ENCODE data around the gene SLX1A.
A peak's percentile ranks its signal among the peaks of the same experiment; 100 is the strongest.
"Not testable (repeated sequence)": the region's sequence is repeated elsewhere in the genome, so short reads cannot be mapped to it uniquely, and the experiment has no call there.

SLX1A gene

DNA sequence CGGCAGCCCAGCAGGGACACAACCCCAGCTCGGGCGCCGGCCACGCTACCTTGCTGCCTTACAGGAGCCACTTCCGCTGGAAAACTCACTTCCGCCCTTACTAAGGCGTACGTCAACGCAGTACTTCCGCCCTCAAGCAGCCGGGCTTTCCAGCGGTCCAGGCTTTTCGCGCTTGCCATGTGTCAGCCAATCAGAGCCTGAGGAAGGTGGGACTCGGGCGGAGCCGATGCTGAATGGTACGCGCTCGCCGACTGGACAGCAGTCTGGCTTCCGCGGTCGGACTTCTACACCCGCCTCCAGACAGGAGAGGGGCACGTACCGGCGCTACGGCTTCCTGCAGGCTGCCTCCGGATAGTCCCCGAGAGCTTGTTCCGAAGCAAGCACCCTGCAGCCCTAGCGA, at the start of gene SLX1A, which contains the start of gene BOLA2B:
Gene SLX1A, plus strand, starts transcription at position 261 of the 400 bp plus-strand sequence. CDS start 210 bp downstream, outside the sequence.
Gene BOLA2B, minus strand, starts transcription at position 52 of the 400 bp plus-strand sequence. CDS start 71 bp downstream, outside the sequence.
- not testable (repeated sequence) for H3K27me3 ChIP-seq (ENCODE audit: control insufficient read depth, low read length); H3K79me2 ChIP-seq (ENCODE audit: control insufficient read depth, low read length); H3K4me1 ChIP-seq (ENCODE audit: control insufficient read depth, low read length); H3K9me2 ChIP-seq (replicated peaks; ENCODE audit: control insufficient read depth, low read length); H3K9me3 ChIP-seq (ENCODE audit: control insufficient read depth, insufficient read depth, low read length); H4K20me1 ChIP-seq (ENCODE audit: control insufficient read depth, insufficient read depth, low read depth, low read length); H3K27ac ChIP-seq (ENCODE audit: low read depth, low read length); H3F3A ChIP-seq (ENCODE audit: control insufficient read depth, insufficient read depth); H3K36me3 ChIP-seq (ENCODE audit: control insufficient read depth, low read length)
- Histone ChIP-seq H3K4me3 (ENCODE audit: low read length) (peak within 1 kb of the TSS; percentile 61), H3K4me2 (ENCODE audit: low read length) (peak within 1 kb of the TSS; percentile 39; the same call in 1 of the 2 replicates)

DNA sequence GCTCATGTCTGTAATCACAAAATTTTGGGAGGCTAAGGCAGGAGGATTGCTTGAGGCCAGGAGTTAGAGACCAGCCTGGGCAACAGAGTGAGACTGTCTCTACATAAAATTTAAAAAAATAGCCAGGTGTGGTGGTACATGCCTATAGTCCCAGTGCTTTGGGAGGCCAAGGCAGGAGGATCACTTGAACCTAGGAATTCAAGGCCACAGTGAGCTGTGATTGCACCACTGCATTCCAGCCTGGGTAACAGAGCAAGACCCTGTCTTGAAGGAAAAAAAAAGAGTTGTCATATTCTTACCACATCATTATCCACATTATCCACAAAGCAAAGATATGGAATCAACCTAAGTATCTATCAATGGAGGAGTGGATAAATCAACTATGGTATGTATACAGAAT, 49.7 kb upstream of the SLX1A start:
- Histone ChIP-seq H3K27ac (ENCODE audit: low read depth, low read length) (no peak overlapping the region), H3K4me2 (ENCODE audit: low read length) (no peak overlapping the region), H3K9me3 (ENCODE audit: control insufficient read depth, insufficient read depth, low read length) (peaks cover 5% of the 10 kb centered on the region; the same call in 1 of the 2 replicates), H3K4me3 (ENCODE audit: low read length) (no peak overlapping the region), H3K27me3 (ENCODE audit: control insufficient read depth, low read length) (no peaks in the 10 kb centered on the region), H3K9me2 (replicated peaks; ENCODE audit: control insufficient read depth, low read length) (no peaks in the 10 kb centered on the region), H3K36me3 (ENCODE audit: control insufficient read depth, low read length) (no peaks in the 10 kb centered on the region), H3K4me1 (ENCODE audit: control insufficient read depth, low read length) (peaks cover 18% of the 10 kb centered on the region), H3F3A (ENCODE audit: control insufficient read depth, insufficient read depth) (peaks cover 3% of the 10 kb centered on the region; the same call in 1 of the 2 replicates), H3K79me2 (ENCODE audit: control insufficient read depth, low read length) (no peaks in the 10 kb centered on the region), H4K20me1 (ENCODE audit: control insufficient read depth, insufficient read depth, low read depth, low read length) (no peaks in the 10 kb centered on the region)
- TF ChIP-seq CTCF (IDR thresholded peaks at IDR 0.05; ENCODE audit: low read depth, low read length, poor library complexity, severe bottlenecking) (no peak), EZH2phosphoT487 (IDR thresholded peaks at IDR 0.05; ENCODE audit: borderline replicate concordance, low read length) (no peak)

GRCh38 chr16:30144917-30145316, 48.8 kb upstream of the SLX1A start:
- H3K9me3 ChIP-seq (ENCODE audit: control insufficient read depth, insufficient read depth, low read length) = peaks cover 14% of the 10 kb centered on the region; the same call in 1 of the 2 replicates
- no peak overlapping the region for H3K4me2 ChIP-seq (ENCODE audit: low read length)
- peaks cover 11% of the 10 kb centered on the region for H3K4me1 ChIP-seq (ENCODE audit: control insufficient read depth, low read length)
- H3K79me2 ChIP-seq (ENCODE audit: control insufficient read depth, low read length) = no peaks in the 10 kb centered on the region
- H3K9me2 ChIP-seq (replicated peaks; ENCODE audit: control insufficient read depth, low read length) = no peaks in the 10 kb centered on the region
- no peaks in the 10 kb centered on the region for H3K36me3 ChIP-seq (ENCODE audit: control insufficient read depth, low read length)
- no peaks in the 10 kb centered on the region for H4K20me1 ChIP-seq (ENCODE audit: control insufficient read depth, insufficient read depth, low read depth, low read length)
- TF ChIP-seq CTCF (IDR thresholded peaks at IDR 0.05; ENCODE audit: low read depth, low read length, poor library complexity, severe bottlenecking) = no peak
- no peak for TF ChIP-seq EZH2phosphoT487 (IDR thresholded peaks at IDR 0.05; ENCODE audit: borderline replicate concordance, low read length)
- H3K27me3 ChIP-seq (ENCODE audit: control insufficient read depth, low read length) = no peaks in the 10 kb centered on the region
- peaks cover 3% of the 10 kb centered on the region; the same call in 1 of the 2 replicates for H3F3A ChIP-seq (ENCODE audit: control insufficient read depth, insufficient read depth)
- no peak overlapping the region for H3K27ac ChIP-seq (ENCODE audit: low read depth, low read length)
- H3K4me3 ChIP-seq (ENCODE audit: low read length) = no peak overlapping the region

DNA sequence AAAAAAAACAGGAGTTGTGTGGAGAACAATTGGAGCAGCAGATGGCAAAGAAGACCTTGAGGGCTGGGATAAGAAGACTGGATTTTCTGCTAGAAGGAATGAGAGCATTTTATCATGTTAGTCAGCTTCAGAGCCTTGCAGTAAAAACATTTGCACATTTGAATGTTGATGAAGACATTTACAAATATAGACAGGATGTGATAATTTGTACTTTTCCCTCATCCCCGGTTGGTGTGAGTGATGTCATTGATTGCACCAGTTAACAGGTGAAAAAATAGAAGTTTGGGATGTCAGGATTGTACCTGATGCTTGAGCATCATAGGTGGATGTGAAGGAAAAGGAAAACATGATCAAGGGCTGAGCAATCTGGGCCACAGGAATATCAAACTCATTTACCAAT, 48.0 kb upstream of the SLX1A start:
- no peaks in the 10 kb centered on the region for H3K9me2 ChIP-seq (replicated peaks; ENCODE audit: control insufficient read depth, low read length)
- no peak overlapping the region for H3K27ac ChIP-seq (ENCODE audit: low read depth, low read length)
- H3K4me1 ChIP-seq (ENCODE audit: control insufficient read depth, low read length) = peaks cover 6% of the 10 kb centered on the region
- peaks cover 3% of the 10 kb centered on the region; the same call in 1 of the 2 replicates for H3F3A ChIP-seq (ENCODE audit: control insufficient read depth, insufficient read depth)
- H3K4me3 ChIP-seq (ENCODE audit: low read length) = no peak overlapping the region
- no peak for TF ChIP-seq EZH2phosphoT487 (IDR thresholded peaks at IDR 0.05; ENCODE audit: borderline replicate concordance, low read length)
- no peak for TF ChIP-seq CTCF (IDR thresholded peaks at IDR 0.05; ENCODE audit: low read depth, low read length, poor library complexity, severe bottlenecking)
- H3K27me3 ChIP-seq (ENCODE audit: control insufficient read depth, low read length) = no peaks in the 10 kb centered on the region
- no peaks in the 10 kb centered on the region for H3K79me2 ChIP-seq (ENCODE audit: control insufficient read depth, low read length)
- H3K36me3 ChIP-seq (ENCODE audit: control insufficient read depth, low read length) = no peaks in the 10 kb centered on the region
- H3K4me2 ChIP-seq (ENCODE audit: low read length) = no peak overlapping the region
- H3K9me3 ChIP-seq (ENCODE audit: control insufficient read depth, insufficient read depth, low read length) = peaks cover 14% of the 10 kb centered on the region; the same call in 1 of the 2 replicates
- no peaks in the 10 kb centered on the region for H4K20me1 ChIP-seq (ENCODE audit: control insufficient read depth, insufficient read depth, low read depth, low read length)
